ENCODE measurements around the gene KCNQ1OT1. TPM values are rescaled to one million over a fixed set of nuclear protein-coding genes. Genes with fewer than 3 reads are reported as not detected.
A peak's percentile ranks its signal among the peaks of the same experiment; 100 is the strongest.

KCNQ1OT1 gene
- total RNA-seq, 1 experiment from 2014 or later: 1.2 TPM

GRCh38 chr11:2586087-2586792 lies 113.6 kb downstream of the KCNQ1OT1 start:
- no peaks in the 10 kb centered on the region for H3K9me3 Mint-ChIP-seq
- Histone ChIP-seq H3K79me2 (ENCODE audit: insufficient read depth, low read length) (no peaks in the 10 kb centered on the region), H3K9me3 (ENCODE audit: control insufficient read depth, low read depth, low read length) (no peaks in the 10 kb centered on the region), H3K27me3 (ENCODE audit: insufficient read depth, low read length) (peaks cover 20% of the 10 kb centered on the region; the same call in 1 of the 2 replicates), H3K4me2 (ENCODE audit: insufficient read depth, insufficient read length, low read length) (no peak overlapping the region), H2BK5ac (ENCODE audit: insufficient read length, low read length) (no peak overlapping the region), H2BK12ac (ENCODE audit: insufficient read length, low read depth, low read length) (no peak overlapping the region), H2BK20ac (ENCODE audit: low read depth, low read length, poor library complexity, severe bottlenecking) (no peak overlapping the region), H3K4me1 (ENCODE audit: insufficient read depth, low read length) (no peaks in the 10 kb centered on the region), H3K23me2 (ENCODE audit: insufficient read length, low read depth, low read length, poor library complexity, severe bottlenecking) (no peaks in the 10 kb centered on the region), H2AK5ac (ENCODE audit: insufficient read length, low read length) (no peak overlapping the region), H4K91ac (ENCODE audit: insufficient read length, low read depth, low read length) (no peak overlapping the region), H3K18ac (ENCODE audit: insufficient read length, low read depth, low read length) (no peak overlapping the region), H3T11ph (ENCODE audit: low read length) (no peak overlapping the region), H3K27ac (ENCODE audit: insufficient read length, low read depth, low read length) (no peak overlapping the region), H3K56ac (ENCODE audit: insufficient read length, low read depth, low read length) (no peak overlapping the region), H3K14ac (ENCODE audit: insufficient read depth, low read length) (no peak overlapping the region), H3K79me1 (ENCODE audit: insufficient read depth, low read depth, low read length, poor library complexity, severe bottlenecking) (no peaks in the 10 kb centered on the region), H3K23ac (ENCODE audit: insufficient read length, low read depth, low read length) (no peak overlapping the region), H4K8ac (replicated peaks; ENCODE audit: insufficient read length, low read depth, low read length) (no peak overlapping the region), H4K20me1 (ENCODE audit: control insufficient read depth, insufficient read depth, insufficient read length) (no peaks in the 10 kb centered on the region), H4K5ac (ENCODE audit: insufficient read length, low read depth, low read length) (no peak overlapping the region), H3K9ac (ENCODE audit: extremely low read depth, insufficient read length, low read length) (no peak overlapping the region), H2BK15ac (ENCODE audit: low read depth, low read length) (no peak overlapping the region), H2BK120ac (ENCODE audit: low read depth, low read length, poor library complexity, severe bottlenecking) (no peak overlapping the region), H2AFZ (ENCODE audit: low read length) (no peak overlapping the region), H3K4ac (ENCODE audit: low read depth, low read length) (no peak overlapping the region)
- no peaks in the 10 kb centered on the region for H3K36me3 Mint-ChIP-seq (ENCODE audit: insufficient read depth in 1 of 3, low read depth in 3 of 3)
- H3K4me3 Mint-ChIP-seq: no peak overlapping the region
- H3K27me3 Mint-ChIP-seq (ENCODE audit: low read depth): peaks cover 62% of the 10 kb centered on the region
- TF ChIP-seq CTCF (conservative IDR thresholded peaks at IDR 0.05): no peak
- WGBS (ENCODE audit: extremely low coverage, insufficient read length, low lambda C conversion rate): no CpG with 5 or more reads among the region's 18 CpGs
- peak; percentile 14 for DNase-seq
- no peaks in the 10 kb centered on the region for H3K4me1 Mint-ChIP-seq
- no peak overlapping the region for H3K27ac Mint-ChIP-seq
